HFF-Myc (cell line): ENCODE results near the gene BMPR1B.

ENCODE experiments used
- DNase-seq: peaks from one replicate; pipeline ENCODE4 v3.0.0-alpha.2; 2011; ENCODE audit warnings: low read depth; ENCODE audit errors: extremely low read depth
- H3K4me3 ChIP-seq: replicated peaks from 2 replicates; pipeline ENCODE4 v1.5.1; 2011; ENCODE audit warnings: low read depth, mild to moderate bottlenecking, control low read depth, low read length
- CTCF ChIP-seq: IDR thresholded peaks from 2 replicates; pipeline ENCODE4 v1.5.1; 2012; ENCODE audit warnings: mild to moderate bottlenecking, low read depth, low read length, control low read depth; ENCODE audit errors: missing control alignments

The BMPR1B gene

GRCh38 chr4:95141361-95141760 lies 383.6 kb downstream of the BMPR1B start:
- peak; percentile 22 for DNase-seq
- TF ChIP-seq CTCF: no peak
- H3K4me3 ChIP-seq: no peak overlapping the region

GRCh38 chr4:95142932-95143331 lies 385.2 kb downstream of the BMPR1B start:
- no peak for TF ChIP-seq CTCF
- no peak overlapping the region for H3K4me3 ChIP-seq
- DNase-seq: no peak

- no peak for DNase-seq
- no peak for TF ChIP-seq CTCF
- H3K4me3 ChIP-seq: no peak overlapping the region
Measured at GRCh38 chr4:95151255-95151654, 393.5 kb downstream of the BMPR1B start.

GRCh38 chr4:95153182-95153581 lies 395.4 kb downstream of the BMPR1B start:
- no peak overlapping the region for H3K4me3 ChIP-seq
- no peak for DNase-seq
- no peak for TF ChIP-seq CTCF

- TF ChIP-seq CTCF: peak; percentile 51
- DNase-seq: no peak
- no peak overlapping the region for H3K4me3 ChIP-seq
Measured at GRCh38 chr4:95155759-95156451, 398.1 kb downstream of the BMPR1B start.

GRCh38 chr4:95156452-95156765 lies 398.7 kb downstream of the BMPR1B start:
- H3K4me3 ChIP-seq: no peak overlapping the region
- no peak for DNase-seq
- no peak for TF ChIP-seq CTCF

- H3K4me3 ChIP-seq: no peak overlapping the region
- DNase-seq: no peak
- no peak for TF ChIP-seq CTCF
Measured at GRCh38 chr4:95157596-95157995, 399.8 kb downstream of the BMPR1B start.
